A673 (cell line): Measurements from ENCODE around the gene CHGA.

Experiments used
- EZH2 ChIP-seq: fragments of 200-600 bp; sonication (generic); IDR thresholded peaks from 2 replicates; pipeline ENCODE4 v1.6.1; 2017; ENCODE audit warnings: borderline replicate concordance, low read depth, mild to moderate bottlenecking, mixed read lengths, antibody characterized with exemption, low read length; ENCODE audit not compliant: poor library complexity, severe bottlenecking
- TF ChIP-seq, protein P1 (sequence below): fragments of 300-800, 200-600 bp; sonication (generic); conservative IDR thresholded peaks from 2 replicates; pipeline ENCODE4 v1.5.1; 2017; ENCODE audit warnings: low read depth, mild to moderate bottlenecking, antibody characterized with exemption, low read length, moderate library complexity, mixed read lengths

DNA sequence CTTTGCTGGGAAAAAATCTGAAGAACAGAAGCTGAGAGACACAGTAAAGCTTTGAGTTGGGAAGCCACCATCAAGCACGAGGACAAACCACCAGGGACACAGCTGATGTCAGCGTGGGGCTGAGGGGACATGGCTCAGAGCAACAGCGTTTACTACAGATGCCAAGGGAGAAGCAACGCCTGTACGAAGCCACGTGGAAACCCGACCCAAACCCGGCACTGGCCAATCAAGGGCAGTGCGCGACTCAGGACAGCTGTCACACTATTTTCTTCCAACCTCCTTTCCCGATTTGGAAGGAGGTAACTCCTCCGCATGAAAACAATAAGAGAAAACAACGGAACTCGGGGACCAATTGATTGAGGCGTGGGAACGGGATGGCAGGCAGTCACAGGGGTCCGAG is 20.2 kb upstream of the CHGA start:
- TF ChIP-seq, protein P1, sequence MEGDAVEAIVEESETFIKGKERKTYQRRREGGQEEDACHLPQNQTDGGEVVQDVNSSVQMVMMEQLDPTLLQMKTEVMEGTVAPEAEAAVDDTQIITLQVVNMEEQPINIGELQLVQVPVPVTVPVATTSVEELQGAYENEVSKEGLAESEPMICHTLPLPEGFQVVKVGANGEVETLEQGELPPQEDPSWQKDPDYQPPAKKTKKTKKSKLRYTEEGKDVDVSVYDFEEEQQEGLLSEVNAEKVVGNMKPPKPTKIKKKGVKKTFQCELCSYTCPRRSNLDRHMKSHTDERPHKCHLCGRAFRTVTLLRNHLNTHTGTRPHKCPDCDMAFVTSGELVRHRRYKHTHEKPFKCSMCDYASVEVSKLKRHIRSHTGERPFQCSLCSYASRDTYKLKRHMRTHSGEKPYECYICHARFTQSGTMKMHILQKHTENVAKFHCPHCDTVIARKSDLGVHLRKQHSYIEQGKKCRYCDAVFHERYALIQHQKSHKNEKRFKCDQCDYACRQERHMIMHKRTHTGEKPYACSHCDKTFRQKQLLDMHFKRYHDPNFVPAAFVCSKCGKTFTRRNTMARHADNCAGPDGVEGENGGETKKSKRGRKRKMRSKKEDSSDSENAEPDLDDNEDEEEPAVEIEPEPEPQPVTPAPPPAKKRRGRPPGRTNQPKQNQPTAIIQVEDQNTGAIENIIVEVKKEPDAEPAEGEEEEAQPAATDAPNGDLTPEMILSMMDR: no peak
- no peak for TF ChIP-seq EZH2
